Neural crest cell (in vitro differentiated cells): Measurements from ENCODE around the gene IRAK1BP1. TPM values are rescaled to one million over a fixed set of nuclear protein-coding genes. Genes with fewer than 3 reads are reported as not detected.
"Not testable (repeated sequence)": the region's sequence is repeated elsewhere in the genome, so short reads cannot be mapped to it uniquely, and the experiment has no call there.

Experiments used
- DNase-seq: peaks from one replicate; pipeline ENCODE4 v3.0.0; 2021; ENCODE audit warnings: low read depth, mixed read lengths, low spot score
- H3K27ac Mint-ChIP-seq: one replicate; pipeline ENCODE4 v1.8.0; 2021; ENCODE audit warnings: mild to moderate bottlenecking, mixed read lengths; ENCODE audit not compliant: unreplicated experiment
- H3K27me3 Mint-ChIP-seq: 2 replicates; pipeline ENCODE4 v1.8.0; 2021; ENCODE audit warnings: low read depth, mild to moderate bottlenecking, mixed read lengths
- H3K36me3 Mint-ChIP-seq: 2 replicates; pipeline ENCODE4 v1.8.0; 2021; ENCODE audit warnings: low read depth, mild to moderate bottlenecking, mixed read lengths
- H3K4me1 Mint-ChIP-seq: 2 replicates; pipeline ENCODE4 v1.8.0; 2021; ENCODE audit warnings: mixed read lengths
- H3K4me3 Mint-ChIP-seq: one replicate; pipeline ENCODE4 v1.8.0; 2021; ENCODE audit warnings: mild to moderate bottlenecking, mixed read lengths
- H3K9me3 Mint-ChIP-seq: 2 replicates; pipeline ENCODE4 v1.8.0; 2021; ENCODE audit warnings: mixed read lengths
- CTCF ChIP-seq: fragments of 200-600 bp; sonication (generic); conservative IDR thresholded peaks from 2 replicates; pipeline ENCODE4 v1.5.0; 2021; ENCODE audit warnings: antibody characterized with exemption, mild to moderate bottlenecking
- total RNA-seq: library from RNA; stranded (reverse); gene quantifications from 2 replicates; pipeline ENCODE4 v1.2.1, GENCODE V29; 2021

IRAK1BP1 gene
- total RNA-seq, 1 donor from 2014 or later, result 7.8 TPM

GRCh38 chr6:78844899-78845298, 22.5 kb upstream of the IRAK1BP1 start:
- no peaks in the 10 kb centered on the region for H3K27me3 Mint-ChIP-seq
- no peak for DNase-seq
- peaks cover 3% of the 10 kb centered on the region for H3K36me3 Mint-ChIP-seq
- H3K4me3 Mint-ChIP-seq, result no peak overlapping the region
- peaks cover 7% of the 10 kb centered on the region for H3K9me3 Mint-ChIP-seq
- H3K4me1 Mint-ChIP-seq, result peaks cover 10% of the 10 kb centered on the region
- no peak overlapping the region for H3K27ac Mint-ChIP-seq
- no peak for TF ChIP-seq CTCF

- TF ChIP-seq CTCF, result no peak
- H3K27ac Mint-ChIP-seq, result no peak overlapping the region
- DNase-seq, result no peak
- no peaks in the 10 kb centered on the region for H3K27me3 Mint-ChIP-seq
- H3K9me3 Mint-ChIP-seq, result peaks cover 6% of the 10 kb centered on the region
- H3K36me3 Mint-ChIP-seq, result peaks cover 3% of the 10 kb centered on the region
- H3K4me3 Mint-ChIP-seq, result no peak overlapping the region
- peaks cover 10% of the 10 kb centered on the region for H3K4me1 Mint-ChIP-seq
Observed at GRCh38 chr6:78845567-78845966, 21.8 kb upstream of the IRAK1BP1 start.

- Mint-ChIP-seq H3K36me3 (peaks cover 5% of the 10 kb centered on the region), H3K27me3 (no peaks in the 10 kb centered on the region), H3K4me1 (peaks cover 11% of the 10 kb centered on the region)
Observed at GRCh38 chr6:78850621-78851020, 16.7 kb upstream of the IRAK1BP1 start.

DNA sequence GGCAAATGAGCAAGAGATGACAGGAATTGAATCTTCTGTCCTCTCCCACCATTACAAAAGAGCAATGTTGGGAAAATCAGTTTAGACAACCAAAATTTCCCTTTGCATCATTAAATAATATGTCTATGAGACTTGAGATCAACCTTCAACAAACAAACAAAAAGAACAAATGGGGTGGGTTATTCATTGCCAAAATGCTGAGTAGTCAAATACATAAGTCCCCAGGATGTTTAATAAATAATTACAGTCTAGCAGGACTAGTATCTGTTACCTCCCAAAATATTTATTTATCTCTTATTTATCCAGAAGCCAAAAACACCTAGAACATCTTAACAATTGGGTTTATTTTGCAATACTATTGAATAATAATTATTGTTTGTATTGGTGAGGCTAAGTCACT, 16.2 kb upstream of the IRAK1BP1 start:
- H3K4me1 Mint-ChIP-seq, result peaks cover 13% of the 10 kb centered on the region

More at GRCh38 chr6:78850621-78851020, 16.7 kb upstream of the IRAK1BP1 start:
- no peak for TF ChIP-seq CTCF
- DNase-seq, result no peak
- Mint-ChIP-seq H3K27ac (no peak overlapping the region), H3K4me3 (no peak overlapping the region), H3K9me3 (peaks cover 6% of the 10 kb centered on the region)

DNA sequence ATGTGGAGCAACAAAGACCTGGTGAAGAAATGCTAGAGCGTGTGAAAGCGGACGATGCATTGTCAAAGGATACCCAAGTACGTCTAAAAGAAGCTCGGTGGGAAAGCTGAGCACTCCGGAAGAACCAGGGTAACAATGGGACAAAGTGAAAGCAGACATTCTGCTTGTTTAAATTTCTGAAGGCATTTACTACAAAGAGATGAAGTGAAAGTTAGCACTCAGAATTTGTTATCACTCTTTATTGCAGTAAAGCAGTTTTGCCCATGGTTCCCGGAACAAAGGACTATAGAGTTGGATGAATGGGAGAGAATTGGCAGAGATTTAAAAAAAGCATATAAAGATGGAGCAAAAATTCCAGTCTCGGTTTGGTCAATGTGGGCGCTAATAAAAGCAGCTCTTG, 12.8 kb upstream of the IRAK1BP1 start:
- Mint-ChIP-seq H3K27ac (no peak overlapping the region), H3K36me3 (peaks cover 18% of the 10 kb centered on the region), H3K4me3 (no peak overlapping the region), H3K27me3 (no peaks in the 10 kb centered on the region), H3K4me1 (peaks cover 13% of the 10 kb centered on the region), H3K9me3 (peaks cover 11% of the 10 kb centered on the region)
- DNase-seq, result no peak
- no peak for TF ChIP-seq CTCF

More for the DNA sequence above, 16.2 kb upstream of the IRAK1BP1 start:
- H3K9me3 Mint-ChIP-seq, result peaks cover 9% of the 10 kb centered on the region
- H3K27ac Mint-ChIP-seq, result no peak overlapping the region
- no peak for DNase-seq
- H3K4me3 Mint-ChIP-seq, result no peak overlapping the region
- no peak for TF ChIP-seq CTCF
- peaks cover 9% of the 10 kb centered on the region for H3K36me3 Mint-ChIP-seq
- no peaks in the 10 kb centered on the region for H3K27me3 Mint-ChIP-seq

- not testable (repeated sequence) for H3K27me3 Mint-ChIP-seq, DNase-seq, H3K27ac Mint-ChIP-seq, H3K4me3 Mint-ChIP-seq
- peaks cover 14% of the 10 kb centered on the region for H3K9me3 Mint-ChIP-seq
- peaks cover 20% of the 10 kb centered on the region for H3K4me1 Mint-ChIP-seq
- H3K36me3 Mint-ChIP-seq, result peaks cover 24% of the 10 kb centered on the region
Observed at GRCh38 chr6:78858339-78858938, 8.9 kb upstream of the IRAK1BP1 start.
